Hematopoietic multipotent progenitor cell treated with erythropoietin and hydrocortisone succinate and interleukin-3 and kit ligand, for 15 days (in vitro differentiated cells): Measurements from ENCODE around the gene GLOD4.
"Not testable (repeated sequence)": the region's sequence is repeated elsewhere in the genome, so short reads cannot be mapped to it uniquely, and the experiment has no call there.

Source experiments
- DNase-seq: peaks from one replicate; pipeline ENCODE4 v3.0.0-alpha.2; 2015; ENCODE audit warnings: low spot score

Gene GLOD4

DNA sequence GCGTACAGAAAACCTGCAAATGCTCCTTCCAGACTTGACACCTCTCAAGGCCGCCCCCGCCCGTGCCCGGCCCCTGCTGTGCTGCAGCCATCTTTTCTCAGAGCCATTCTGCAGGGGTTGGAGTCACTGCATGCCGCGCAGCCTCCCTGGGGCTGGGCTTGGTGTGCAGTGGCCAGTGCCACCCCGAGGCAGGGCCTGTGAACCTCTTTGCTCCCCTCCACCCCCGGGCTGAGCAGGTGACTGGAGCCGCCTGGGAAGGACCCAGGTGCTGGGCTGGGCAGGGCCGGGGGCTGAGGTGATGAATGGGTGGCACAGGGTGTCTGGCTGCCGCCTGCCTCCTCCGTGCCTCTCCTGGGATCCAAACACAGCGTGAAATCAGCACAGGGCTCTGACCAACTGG, 20.4 kb upstream of the GLOD4 start:
- no peak for DNase-seq

GRCh38 chr17:801660-802059, 19.6 kb upstream of the GLOD4 start:
- no peak for DNase-seq

- no peak for DNase-seq
Observed at GRCh38 chr17:800446-801242, 18.6 kb upstream of the GLOD4 start.

- DNase-seq = no peak
Observed at GRCh38 chr17:799261-799660, 17.2 kb upstream of the GLOD4 start.

DNA sequence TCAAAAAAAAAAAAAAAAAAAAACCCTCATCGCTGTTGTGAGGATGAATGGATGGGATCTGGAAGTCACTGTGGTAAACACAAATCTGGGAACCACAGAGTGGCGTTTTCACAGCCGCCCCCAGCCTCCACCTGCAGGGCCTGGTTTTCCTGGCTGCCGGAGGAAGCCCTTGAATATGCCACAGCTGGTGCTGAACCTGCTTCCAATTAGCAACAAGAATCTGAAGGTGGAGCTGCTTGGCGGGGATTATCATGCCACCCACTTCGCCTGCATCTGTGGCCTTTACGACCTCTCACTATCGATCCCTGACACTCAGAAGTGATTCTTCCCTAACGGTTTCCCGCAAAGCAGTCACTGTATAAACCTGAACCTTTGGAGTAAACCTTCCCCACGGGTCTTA, 16.2 kb upstream of the GLOD4 start:
- no peak for DNase-seq

- DNase-seq = no peak
Observed at GRCh38 chr17:797236-797840, 15.3 kb upstream of the GLOD4 start.

- DNase-seq = no peak
Observed at GRCh38 chr17:796609-797008, 14.5 kb upstream of the GLOD4 start.

DNA sequence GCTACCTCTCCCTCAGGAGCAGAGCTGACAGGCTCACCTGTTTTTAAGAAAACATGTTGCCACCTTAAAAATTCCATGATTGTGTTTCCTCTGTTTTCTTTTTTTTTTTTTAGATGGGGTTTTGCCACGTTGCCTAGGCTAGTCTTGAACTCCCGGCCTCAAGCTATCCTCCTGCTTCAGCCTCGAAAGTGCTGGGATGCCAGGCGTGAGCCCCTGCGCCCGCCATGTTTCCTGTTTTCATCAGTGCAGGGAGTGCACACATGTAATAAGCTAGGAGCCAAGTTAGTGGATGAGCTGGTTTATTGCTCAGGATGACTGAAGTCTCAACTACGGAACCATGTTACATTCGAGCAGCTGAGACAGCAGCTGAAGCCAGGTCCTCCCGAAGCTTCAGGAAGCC, 13.6 kb upstream of the GLOD4 start:
- no peak for DNase-seq

- no peak for DNase-seq
Observed at GRCh38 chr17:795276-795675, 13.2 kb upstream of the GLOD4 start.

DNA sequence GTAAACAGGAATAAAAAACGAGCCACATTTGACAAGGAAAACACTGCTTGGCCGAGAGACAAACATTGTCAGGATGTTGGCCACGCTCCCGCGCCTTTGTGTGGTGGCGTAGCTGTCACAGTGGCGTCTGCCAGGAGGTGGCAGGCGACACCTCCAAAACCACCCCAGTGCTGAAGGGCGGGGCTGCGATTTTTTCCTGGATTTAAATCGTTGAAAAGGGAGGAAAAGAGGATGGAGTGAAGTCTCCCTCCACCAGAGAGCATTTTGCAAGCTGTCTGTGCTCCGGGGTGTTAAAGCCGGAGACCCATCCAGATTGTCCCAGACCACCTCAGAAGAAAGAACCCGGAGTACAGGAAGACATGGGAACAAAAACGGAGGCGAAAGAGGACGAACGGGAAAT, 12.8 kb upstream of the GLOD4 start:
- peak; percentile 30 for DNase-seq

DNA sequence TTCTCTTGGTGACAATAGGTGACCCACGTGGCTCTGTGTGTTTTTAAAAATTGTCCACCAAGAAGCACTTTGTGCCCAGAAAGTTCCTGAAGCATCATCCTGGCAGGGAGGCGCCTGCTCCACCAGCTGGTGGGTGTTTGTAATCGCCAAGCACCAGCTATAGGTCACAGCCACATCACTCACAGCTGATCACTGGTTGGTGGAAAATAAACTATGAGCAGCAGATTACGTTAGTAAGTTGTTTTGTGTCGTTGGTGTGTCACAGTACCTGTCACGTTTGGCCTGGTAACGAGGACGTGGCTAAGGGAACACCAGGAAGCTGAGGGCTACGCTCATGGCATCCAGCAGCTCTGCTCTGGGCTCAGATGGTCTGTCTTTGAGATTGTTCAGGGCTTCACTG, 10.2 kb upstream of the GLOD4 start:
- no peak for DNase-seq

GRCh38 chr17:791829-792228, 9.7 kb upstream of the GLOD4 start:
- no peak for DNase-seq

DNA sequence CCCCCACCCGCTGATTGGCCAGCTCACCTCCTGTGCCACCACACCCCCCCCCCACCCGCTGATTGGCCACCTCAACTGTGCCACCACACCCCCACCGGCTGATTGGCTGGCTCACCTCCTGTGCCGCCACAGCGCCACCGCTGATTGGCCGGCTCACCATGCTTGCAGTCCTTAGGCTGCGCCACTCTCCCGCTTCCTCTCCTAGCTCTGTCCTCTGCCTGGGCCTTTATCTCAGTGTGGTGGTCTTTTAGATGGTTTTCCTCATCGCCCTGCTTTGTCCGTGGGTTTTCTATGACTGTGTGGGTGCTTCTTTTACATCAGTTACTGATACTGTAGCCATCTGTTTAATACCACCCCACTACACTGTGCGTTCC, 8.8 kb upstream of the GLOD4 start:
- DNase-seq = not testable (repeated sequence)

GRCh38 chr17:789931-790873, 8.1 kb upstream of the GLOD4 start:
- DNase-seq = not testable (repeated sequence)

DNA sequence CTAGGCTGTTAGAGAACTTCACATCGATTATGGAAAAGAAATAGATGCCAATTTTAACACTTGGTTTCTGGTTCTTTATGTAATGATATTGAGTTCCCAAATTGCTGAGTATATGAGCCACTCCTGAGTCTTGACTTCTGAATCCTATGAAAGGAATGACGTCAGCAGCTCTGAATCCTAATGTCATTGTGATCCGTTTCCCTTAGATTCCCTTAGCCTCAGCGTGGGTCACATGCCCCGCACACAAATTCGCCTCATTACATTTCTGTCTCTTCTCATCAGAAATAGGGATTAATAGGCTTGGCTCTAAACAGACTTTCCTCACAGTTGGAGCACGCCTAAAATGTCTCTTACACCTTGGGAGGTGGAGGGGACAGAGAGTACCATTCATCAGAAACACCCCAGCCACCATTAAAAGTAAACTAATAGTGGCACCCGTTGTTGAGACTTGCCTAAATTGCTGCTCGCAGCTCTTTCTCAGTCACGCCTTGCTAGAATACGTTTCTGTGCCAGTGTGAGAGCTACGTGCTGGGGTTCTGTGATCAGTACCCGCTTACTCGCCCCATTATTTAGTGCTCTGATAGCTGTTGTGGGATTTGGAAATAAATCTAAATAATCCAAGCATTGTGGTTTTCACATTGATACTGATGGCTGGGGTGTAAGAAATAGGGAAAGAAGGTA, 7.2 kb upstream of the GLOD4 start:
- DNase-seq = no peak

GRCh38 chr17:788551-788950, 6.5 kb upstream of the GLOD4 start:
- DNase-seq = no peak

- DNase-seq = no peak
Observed at GRCh38 chr17:787641-788221, 5.7 kb upstream of the GLOD4 start.

- not testable (repeated sequence) for DNase-seq
Observed at GRCh38 chr17:785901-786300, 3.8 kb upstream of the GLOD4 start.

DNA sequence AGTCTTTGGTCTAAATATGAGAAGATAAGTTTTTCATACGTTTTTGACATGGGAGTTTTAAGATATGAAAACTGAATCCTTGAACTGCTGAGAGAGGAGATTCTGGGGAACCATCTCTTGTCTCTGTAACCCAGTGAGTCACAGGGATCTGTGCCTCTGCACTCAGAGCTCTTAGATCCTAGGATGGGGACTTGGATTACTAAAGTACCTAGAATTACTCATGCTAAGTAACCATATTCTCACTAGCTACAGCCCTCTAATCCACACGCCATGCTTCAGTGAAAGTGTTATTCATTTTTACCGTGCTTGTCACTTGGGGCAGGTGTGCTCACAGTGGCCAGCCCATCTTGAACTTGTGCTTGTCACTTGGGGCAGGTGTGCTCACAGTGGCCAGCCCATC, 2.1 kb upstream of the GLOD4 start:
- no peak for DNase-seq

- no peak for DNase-seq
Observed at GRCh38 chr17:778096-778495, 4.0 kb downstream of the GLOD4 start.

GRCh38 chr17:774313-774584, 7.8 kb downstream of the GLOD4 start:
- DNase-seq = no peak
